ENCODE measurements around the gene CCDC90B.
"Not testable (repeated sequence)": the region's sequence is repeated elsewhere in the genome, so short reads cannot be mapped to it uniquely, and the experiment has no call there.

Gene CCDC90B

GRCh38 chr11:83285151-83285770, 906 bp downstream of the CCDC90B start:
- DNase-seq, result no peak

DNA sequence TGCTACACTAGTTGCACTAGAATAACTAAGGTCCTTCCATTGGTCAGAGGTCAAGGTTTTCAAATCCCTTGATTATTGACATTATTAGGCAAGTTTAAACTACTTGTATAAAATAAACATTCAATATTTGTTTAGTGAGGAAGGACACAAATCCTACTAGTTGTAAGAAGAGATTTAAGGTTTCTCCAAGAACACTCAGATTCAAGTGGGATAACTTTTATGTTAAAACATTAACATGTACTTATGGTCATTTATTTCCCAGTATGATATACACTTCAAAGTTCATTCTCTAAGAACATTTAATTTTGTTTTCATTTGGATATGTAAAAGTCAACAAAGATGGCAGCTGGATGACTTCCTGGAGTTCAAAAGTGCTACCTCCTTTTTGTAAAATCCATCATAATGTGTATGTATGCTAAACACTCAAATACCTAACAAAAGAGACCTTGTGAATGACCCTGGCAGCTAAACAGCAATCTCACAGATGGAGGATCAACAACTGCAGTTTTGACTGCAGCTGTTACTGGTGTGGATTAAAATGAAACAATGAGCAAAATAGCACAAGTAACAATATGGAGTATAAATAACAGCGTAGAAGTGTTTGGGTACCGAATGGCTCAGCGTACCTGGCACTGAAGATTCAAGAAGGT, 1.5 kb downstream of the CCDC90B start:
- no peak for DNase-seq

DNA sequence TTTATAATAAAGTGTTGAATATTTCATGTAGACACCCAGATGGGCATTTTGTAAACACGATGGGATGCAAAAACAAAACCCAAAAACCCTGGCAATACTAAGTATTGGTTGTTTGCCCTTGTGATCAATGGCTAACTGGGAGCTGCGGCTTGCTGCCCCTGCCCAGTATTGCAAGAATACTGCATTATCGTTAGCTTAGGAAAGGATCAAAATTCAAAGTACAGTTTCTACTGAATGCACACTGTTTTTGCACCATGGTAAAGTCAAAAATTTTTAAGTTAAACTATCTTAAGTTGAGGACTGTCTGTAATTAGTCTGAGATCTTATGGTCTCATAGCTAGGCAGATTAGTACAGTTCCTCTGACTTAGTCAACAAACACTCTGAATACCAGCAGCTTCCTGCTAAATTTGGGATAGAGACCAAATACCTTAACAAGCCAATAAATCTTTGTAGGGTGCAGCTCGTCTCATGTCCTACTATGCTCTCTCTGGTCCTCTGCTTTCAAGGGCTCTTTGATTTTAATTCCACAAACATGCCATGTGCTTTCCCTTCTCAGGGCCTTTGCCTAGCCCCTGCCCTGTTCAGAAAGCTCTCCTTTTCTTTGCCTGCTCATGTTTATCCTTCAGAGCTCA, 4.0 kb downstream of the CCDC90B start:
- no peak for DNase-seq

- DNase-seq, result no peak
Measured at GRCh38 chr11:83280256-83280655, 5.9 kb downstream of the CCDC90B start.

GRCh38 chr11:83278351-83278750, 7.8 kb downstream of the CCDC90B start:
- DNase-seq, result no peak

DNA sequence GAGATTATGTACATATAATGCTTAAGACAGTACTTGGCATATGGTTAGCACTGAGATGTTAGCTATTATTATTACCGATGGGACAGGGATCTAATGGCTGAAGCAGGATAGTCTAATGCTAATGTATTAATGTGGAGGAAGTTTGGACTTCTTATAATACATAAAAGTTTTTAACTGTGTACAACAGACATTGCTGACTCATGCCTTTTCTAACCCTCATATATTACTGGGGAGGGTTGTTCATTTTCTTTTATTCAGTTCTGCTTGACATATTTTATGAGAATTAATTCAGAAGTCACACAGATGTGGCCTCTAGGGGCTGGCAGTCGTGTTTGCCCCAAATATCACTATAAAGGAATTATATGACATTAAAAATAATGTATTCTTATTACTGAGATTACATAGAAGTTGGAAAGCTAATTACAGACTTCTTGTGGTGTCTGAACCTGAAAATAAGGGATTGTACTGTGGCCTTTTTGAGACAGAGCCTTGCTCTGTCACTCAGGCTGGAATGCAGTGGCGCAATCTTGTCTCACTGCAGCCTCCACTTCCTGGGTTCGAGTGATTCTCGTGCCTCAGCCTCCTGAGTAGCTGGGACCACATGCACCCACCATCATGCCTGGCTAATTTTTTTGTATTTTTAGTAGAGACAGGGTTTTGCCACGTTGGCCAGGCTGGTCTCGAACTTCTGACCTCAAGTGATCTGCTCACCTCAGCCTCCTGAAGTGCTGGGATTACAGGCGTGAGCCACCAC, 10.1 kb downstream of the CCDC90B start:
- DNase-seq, result no peak

DNA sequence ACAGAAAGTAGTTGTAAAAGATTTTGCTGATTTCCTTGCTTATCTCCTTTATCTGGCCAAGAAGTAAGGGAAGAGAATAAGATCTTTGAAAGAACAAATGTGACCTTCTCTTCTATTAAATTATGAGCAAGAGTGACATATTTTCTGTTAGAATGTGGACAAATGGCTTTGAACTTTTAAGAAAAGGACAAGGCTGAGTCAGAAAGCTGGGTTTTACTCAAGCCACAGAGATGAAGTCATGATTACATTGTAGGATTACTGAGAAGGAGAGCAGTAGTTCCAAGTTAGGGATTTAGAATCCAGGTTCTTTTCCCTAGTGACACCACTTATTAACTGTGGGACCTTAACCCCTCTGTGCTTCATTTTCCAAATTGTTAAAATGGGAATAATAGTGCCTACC, 13.5 kb downstream of the CCDC90B start:
- DNase-seq, result no peak

DNA sequence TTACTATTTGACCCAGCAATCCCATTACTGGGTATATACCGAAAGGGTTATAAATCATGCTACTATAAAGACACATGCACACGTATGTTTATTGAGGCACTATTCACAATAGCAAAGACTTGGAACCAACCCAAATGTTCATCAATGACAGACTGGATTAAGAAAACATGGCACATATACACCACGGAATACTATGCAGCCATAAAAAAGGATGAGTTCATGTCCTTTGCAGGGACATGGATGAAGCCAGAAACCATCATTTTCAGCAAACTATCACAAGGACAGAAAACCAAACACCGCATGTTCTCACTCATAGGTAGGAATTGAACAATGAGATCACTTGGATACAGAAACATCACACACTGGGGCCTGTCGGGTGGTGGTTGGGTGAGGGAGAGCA, 14.4 kb downstream of the CCDC90B start:
- DNase-seq, result not testable (repeated sequence)

DNA sequence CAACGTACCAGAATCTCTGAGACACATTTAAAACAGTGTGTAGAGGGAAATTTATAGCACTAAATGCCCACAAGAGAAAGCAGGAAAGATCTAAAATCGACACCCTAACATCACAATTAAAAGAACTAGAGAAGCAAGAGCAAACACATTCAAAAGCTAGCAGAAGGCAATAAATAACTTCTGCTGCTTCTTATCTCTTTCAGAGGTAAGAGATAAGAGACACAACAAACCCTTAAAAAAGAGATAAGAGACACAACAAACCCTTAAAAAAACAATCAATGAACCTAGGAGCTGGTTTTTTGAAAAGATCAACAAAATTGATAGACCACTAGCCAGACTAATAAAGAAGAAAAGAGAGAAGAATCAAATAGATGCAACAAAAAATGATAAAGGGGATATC, 17.1 kb downstream of the CCDC90B start:
- not testable (repeated sequence) for DNase-seq

DNA sequence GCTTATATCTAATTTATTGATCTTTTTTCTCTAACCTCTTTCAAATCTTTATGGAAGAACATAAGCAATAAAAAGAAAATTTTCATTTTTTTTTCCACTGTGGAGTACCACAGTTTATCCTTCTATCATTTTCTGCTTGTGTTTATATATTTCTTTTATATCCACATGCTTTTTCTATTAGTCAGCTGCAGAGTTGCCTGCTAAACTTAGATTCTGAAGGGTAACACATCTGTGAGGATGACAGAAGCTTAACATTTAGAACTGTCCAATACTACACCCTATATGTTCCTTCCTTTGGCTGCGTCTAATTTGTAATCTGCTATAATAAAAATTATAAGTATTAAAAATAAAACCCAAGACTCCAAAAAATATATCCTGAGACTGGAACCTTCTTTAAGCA, 20.8 kb downstream of the CCDC90B start:
- DNase-seq, result no peak

DNA sequence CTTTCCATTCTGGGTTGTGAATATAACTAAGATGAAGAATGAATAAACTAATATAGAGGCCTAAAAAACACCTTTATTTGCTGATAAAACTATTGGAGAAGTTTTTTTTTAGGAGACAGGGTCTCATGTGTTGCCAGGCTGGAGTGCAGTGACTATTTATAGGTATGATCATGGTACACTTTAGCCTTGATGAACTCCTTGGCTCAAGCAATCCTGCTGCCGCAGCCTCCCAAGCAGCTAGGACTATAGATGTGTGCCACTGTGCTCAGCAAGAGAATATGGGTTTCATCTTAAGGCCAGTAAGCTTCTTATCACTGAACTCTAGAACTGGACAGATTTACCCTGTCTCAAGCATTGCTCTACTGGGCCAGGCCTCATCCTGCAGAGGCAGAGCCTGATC, 26.6 kb downstream of the CCDC90B start:
- no peak for DNase-seq

- peak; percentile 52 for DNase-seq
Measured at GRCh38 chr11:83257761-83258168, 28.4 kb downstream of the CCDC90B start.

DNA sequence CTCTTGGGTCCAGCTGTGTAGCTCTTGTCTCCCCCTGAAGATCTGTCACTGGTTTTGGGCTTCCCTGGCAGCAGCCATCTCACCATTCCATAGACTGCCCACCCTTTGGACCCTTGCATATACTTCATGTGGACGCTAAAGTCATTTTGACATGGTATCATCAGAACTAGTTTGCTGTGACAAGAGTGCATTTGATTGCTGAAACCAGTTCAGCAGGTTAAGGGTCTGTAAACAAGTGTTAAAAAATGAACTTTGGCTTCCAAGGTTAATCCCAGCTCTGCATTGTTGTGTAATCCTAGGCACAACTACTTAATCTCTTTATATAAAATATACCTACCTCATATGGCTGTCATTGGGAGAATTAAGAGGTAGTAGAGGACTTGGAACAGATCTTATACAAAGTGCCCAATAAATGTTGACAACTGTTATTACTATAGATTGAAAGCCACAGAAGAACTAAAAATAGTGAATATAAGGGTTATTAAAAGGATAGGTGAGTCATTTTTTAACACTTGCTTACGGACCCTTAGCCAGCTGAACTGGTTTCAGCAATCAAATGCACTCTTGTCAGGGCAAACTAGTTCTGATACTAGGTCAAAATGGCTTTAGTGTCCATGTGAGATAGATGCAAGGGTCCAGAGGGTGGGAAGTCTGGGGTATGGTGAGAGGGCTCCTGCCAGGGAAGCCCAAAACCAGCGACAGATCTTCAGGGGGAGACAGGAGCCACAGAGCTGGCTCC, 29.4 kb downstream of the CCDC90B start:
- no peak for DNase-seq

DNA sequence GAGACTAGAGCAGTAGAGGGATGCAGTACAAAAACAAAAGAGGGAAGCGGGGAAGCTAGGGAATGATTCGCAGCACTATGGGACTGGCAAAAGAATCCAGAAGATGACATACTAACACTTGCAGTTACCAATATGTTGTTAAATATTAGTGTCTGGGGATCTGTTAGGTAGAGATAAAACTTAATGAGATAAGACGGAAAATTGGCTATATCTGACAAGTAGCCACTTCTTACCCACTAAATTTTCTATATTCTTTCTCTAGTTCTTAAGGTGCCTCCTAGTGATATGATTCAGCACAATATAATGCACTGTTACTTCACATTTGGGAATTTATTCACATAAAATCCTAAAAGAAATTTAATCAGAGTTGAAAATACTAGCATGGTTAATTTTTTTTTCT, 30.8 kb downstream of the CCDC90B start:
- DNase-seq, result no peak

- no peak for DNase-seq
Measured at GRCh38 chr11:83252941-83253340, 33.2 kb downstream of the CCDC90B start.

DNA sequence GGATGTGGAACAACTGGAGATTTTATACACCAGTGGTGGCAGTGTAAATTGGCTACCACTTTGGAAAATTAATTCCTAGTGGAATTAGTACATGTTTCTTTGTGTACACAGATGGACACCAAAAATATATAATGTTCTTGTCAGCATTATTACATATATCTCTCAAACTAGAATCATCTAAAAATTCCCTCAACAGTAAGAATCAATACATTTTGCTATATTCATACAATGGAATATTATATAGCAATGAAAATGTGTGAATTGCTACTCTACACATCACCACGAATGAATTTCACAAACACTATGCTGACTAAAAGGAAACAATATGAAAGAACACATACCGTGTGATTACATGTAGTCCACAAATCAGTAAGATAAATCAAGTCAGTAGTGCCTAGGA, 33.9 kb downstream of the CCDC90B start:
- DNase-seq, result no peak

DNA sequence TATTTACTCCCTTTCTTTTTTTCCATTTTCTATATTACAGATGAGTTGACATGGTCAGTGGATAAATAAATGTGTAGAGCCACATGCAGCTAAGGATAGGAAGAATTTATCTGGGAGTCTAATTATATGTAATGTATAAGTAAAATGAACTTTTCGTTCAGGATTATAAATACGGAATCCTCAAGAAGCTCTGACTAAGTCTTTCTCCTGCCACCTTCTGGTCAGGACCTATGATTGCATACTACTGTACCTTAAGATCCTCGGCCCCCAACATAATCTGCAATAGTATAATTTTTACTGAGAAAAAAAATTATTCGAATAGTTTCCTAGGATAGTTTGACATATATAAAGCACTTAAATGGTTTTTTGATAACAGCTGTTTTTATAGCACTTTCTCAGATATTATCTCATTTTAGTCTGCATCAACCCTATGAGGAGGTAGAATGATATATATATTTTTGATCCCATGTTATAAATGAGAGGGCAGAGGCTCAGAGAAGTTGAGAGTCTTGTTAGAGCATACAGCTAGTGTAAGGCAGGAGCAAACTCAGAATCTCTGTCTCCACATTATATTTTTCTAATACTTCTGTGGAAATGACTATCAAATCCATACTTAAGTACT, 36.1 kb downstream of the CCDC90B start:
- DNase-seq, result no peak

DNA sequence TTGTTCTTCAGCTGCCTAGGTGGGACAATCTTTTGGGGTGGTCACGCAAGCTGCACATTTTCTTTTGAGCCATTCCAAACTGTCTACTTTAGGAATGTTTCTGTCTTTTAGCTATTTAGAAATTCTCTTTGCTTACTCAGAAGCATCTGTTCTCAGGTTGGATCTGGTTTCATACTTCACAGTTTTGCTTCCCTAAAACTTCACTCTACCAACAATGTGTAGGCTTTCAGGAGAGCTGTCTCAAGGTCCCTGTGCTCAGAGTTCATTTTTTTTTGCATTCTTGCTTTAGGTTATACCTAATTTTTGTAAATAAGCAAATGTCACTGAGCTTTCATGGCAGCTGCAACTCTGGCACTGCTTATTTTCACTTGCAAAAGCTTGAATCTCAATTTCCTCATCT, 36.7 kb downstream of the CCDC90B start:
- DNase-seq, result no peak

DNA sequence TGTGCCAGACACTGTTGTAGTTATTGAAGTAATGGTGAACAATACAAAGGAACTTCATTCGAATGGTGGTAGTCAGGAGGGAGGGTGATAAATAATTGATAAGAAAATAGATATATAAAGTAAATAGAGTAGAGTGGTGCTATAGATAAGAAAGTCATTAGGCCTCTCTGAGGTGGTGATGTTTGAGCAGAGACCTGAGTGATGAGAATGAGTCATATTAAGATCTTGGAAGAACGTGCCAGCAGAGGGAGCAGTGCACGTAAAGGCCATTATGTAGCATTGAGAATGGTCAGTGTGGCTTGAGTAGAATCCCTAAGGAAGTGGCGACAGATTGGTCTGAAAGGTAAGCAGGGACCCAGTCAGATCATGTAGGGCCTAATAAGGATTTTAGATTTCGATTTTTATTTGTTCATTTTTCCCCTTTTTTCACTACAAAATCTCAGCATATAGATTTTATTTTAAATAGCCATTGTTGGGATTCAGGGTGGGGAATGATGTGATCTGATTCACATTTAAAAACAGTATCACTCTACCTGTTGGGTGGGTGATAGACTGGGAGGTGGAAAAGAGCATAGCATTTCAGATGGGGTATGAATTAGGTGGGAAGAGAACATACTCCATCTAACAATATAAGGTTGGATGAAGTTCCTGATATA, 44.7 kb downstream of the CCDC90B start:
- peak; percentile 32 for DNase-seq

DNA sequence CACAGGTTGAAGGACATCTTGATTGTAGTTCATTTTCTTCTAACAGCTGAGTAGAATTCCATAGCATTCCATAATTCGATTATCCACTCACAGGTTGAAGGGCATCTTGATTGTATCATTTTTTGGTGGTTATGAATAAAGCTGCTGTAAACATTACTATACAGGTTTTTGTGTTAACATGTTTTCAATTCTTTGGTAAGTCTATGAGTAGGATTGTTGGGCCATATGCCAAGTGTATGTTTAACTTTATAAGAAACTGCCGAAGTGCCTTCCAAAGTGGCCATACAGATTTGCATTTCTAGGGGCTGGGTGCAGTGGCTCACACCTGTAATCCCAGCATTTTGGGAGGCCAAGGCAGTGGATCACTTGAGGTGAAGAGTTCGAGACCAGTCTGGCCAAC, 48.1 kb downstream of the CCDC90B start:
- no peak for DNase-seq

- no peak for DNase-seq
Measured at GRCh38 chr11:83235825-83236224, 50.3 kb downstream of the CCDC90B start.

DNA sequence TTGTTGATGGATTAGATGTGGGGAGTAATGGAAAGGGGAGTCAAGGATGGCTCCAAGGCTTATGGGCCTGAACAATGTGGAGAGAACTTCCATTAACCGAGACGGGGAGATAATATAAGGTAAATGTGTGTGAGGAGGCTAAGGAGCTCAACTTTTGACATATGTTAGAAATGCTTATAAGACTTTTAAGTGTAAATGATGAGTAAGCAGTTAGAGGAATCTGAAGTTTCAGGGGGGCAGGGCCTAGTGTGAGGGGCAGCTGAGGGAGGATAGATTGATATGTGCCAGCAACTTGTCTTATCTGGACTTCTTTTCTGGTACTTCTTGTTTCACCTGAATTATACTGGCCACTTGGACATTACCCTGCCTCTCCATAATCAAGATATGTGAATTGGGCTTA, 62.7 kb downstream of the CCDC90B start:
- DNase-seq, result no peak
